ENCODE measurements around the gene ANKRD11.
"Not testable (repeated sequence)": the region's sequence is repeated elsewhere in the genome, so short reads cannot be mapped to it uniquely, and the experiment has no call there.

The ANKRD11 gene

GRCh38 chr16:89401641-89402445 is 88.5 kb downstream of the ANKRD11 start:
- no peak for DNase-seq

- no peak for DNase-seq
These were observed 89.2 kb downstream of the ANKRD11 start for GRCh38 chr16:89401205-89401604.

GRCh38 chr16:89400740-89401139 is 89.6 kb downstream of the ANKRD11 start:
- DNase-seq = no peak

- DNase-seq = no peak
These were observed 91.4 kb downstream of the ANKRD11 start for GRCh38 chr16:89398924-89399323.

- no peak for DNase-seq
These were observed 93.0 kb downstream of the ANKRD11 start for GRCh38 chr16:89397331-89397861.

GRCh38 chr16:89396156-89396555 is 94.2 kb downstream of the ANKRD11 start:
- no peak for DNase-seq

- no peak for DNase-seq
These were observed 94.9 kb downstream of the ANKRD11 start for GRCh38 chr16:89395150-89396142.

GRCh38 chr16:89393738-89394406 is 96.5 kb downstream of the ANKRD11 start:
- DNase-seq = no peak

GRCh38 chr16:89392881-89393737 is 97.3 kb downstream of the ANKRD11 start:
- no peak for DNase-seq

GRCh38 chr16:89390224-89390583 is 100.2 kb downstream of the ANKRD11 start:
- DNase-seq = not testable (repeated sequence)

GRCh38 chr16:89389504-89390223 is 100.7 kb downstream of the ANKRD11 start:
- DNase-seq = not testable (repeated sequence)

GRCh38 chr16:89388536-89388935 is 101.8 kb downstream of the ANKRD11 start:
- no peak for DNase-seq

GRCh38 chr16:89386306-89387185 is 103.8 kb downstream of the ANKRD11 start:
- DNase-seq = no peak

GRCh38 chr16:89385712-89386111 is 104.6 kb downstream of the ANKRD11 start:
- DNase-seq = no peak

- DNase-seq = no peak
These were observed 106.1 kb downstream of the ANKRD11 start for GRCh38 chr16:89384282-89384681.

GRCh38 chr16:89383095-89384003 is 107.0 kb downstream of the ANKRD11 start:
- no peak for DNase-seq

GRCh38 chr16:89382555-89382954 is 107.8 kb downstream of the ANKRD11 start:
- DNase-seq = not testable (repeated sequence)

- no peak for DNase-seq
These were observed 108.6 kb downstream of the ANKRD11 start for GRCh38 chr16:89381788-89382187.

GRCh38 chr16:89380681-89381080 is 109.7 kb downstream of the ANKRD11 start:
- DNase-seq = no peak

Data from NCI-H774 (cell line).